ENCODE results near the gene LYPD3.

DNA sequence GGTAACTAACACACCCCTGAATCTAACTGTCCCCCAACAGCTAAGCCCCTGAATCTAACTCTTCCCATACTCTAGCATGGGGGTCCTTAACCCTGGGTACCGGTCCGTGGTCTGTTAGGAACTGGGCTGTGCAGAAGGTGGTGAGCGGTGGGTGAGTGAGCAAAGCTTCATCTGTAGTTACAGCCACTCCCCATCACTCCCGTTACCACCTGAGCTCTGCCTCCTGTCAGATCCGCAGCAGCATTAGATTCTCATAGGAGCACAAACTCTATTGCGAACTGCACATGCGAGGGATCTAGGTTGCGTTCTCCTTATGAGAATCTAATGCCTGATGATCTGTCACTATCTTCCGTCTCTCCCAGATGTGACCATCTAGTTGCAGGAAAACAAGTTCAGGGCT is 45.3 kb upstream of the LYPD3 start:
- TF ChIP-seq, protein P1, sequence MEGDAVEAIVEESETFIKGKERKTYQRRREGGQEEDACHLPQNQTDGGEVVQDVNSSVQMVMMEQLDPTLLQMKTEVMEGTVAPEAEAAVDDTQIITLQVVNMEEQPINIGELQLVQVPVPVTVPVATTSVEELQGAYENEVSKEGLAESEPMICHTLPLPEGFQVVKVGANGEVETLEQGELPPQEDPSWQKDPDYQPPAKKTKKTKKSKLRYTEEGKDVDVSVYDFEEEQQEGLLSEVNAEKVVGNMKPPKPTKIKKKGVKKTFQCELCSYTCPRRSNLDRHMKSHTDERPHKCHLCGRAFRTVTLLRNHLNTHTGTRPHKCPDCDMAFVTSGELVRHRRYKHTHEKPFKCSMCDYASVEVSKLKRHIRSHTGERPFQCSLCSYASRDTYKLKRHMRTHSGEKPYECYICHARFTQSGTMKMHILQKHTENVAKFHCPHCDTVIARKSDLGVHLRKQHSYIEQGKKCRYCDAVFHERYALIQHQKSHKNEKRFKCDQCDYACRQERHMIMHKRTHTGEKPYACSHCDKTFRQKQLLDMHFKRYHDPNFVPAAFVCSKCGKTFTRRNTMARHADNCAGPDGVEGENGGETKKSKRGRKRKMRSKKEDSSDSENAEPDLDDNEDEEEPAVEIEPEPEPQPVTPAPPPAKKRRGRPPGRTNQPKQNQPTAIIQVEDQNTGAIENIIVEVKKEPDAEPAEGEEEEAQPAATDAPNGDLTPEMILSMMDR (conservative IDR thresholded peaks at IDR 0.05): no peak
- TF ChIP-seq ZFX (IDR thresholded peaks at IDR 0.05): no peak

Data from C4-2B (cell line).